Nephron (organoid): ENCODE results near the gene ACAA2.
A peak's percentile ranks its signal among the peaks of the same experiment; 100 is the strongest.

Experiments
- H3K27ac Mint-ChIP-seq, 3 experiments: 2 replicates each; pipeline ENCODE4 v1.8.0; 2020; ENCODE audit warnings: mixed read lengths in 3 of 3, mild to moderate bottlenecking in 2 of 3, moderate library complexity in 1 of 3
- H3K27me3 Mint-ChIP-seq: 2 replicates; pipeline ENCODE4 v1.8.0; 2021; ENCODE audit warnings: low read depth, mild to moderate bottlenecking, moderate library complexity, mixed read lengths
- H3K36me3 Mint-ChIP-seq: 2 replicates; pipeline ENCODE4 v1.8.0; 2020; ENCODE audit warnings: low read depth, mixed read lengths
- H3K4me1 Mint-ChIP-seq: 2 replicates; pipeline ENCODE4 v1.8.0; 2020; ENCODE audit warnings: mixed read lengths
- H3K4me3 Mint-ChIP-seq, 3 experiments: 2 replicates each; pipeline ENCODE4 v1.8.0; 2020; ENCODE audit warnings: mild to moderate bottlenecking in 3 of 3, mixed read lengths in 3 of 3, moderate library complexity in 2 of 3
- H3K9me3 Mint-ChIP-seq: 2 replicates; pipeline ENCODE4 v1.8.0; 2020; ENCODE audit warnings: mixed read lengths
- CTCF ChIP-seq, 3 experiments: fragments of 200-600 bp; sonication (generic); IDR thresholded peaks; one replicate each; pipeline ENCODE4 v1.5.0; 2021; ENCODE audit warnings: antibody characterized with exemption in 3 of 3; ENCODE audit not compliant: unreplicated experiment in 3 of 3

Gene ACAA2

GRCh38 chr18:49832221-49832647 is 18.9 kb upstream of the ACAA2 start:
- Mint-ChIP-seq H3K27me3 (no peaks in the 10 kb centered on the region), H3K27ac (peak overlapping the region in 1 of 3 experiments; percentile 64), H3K36me3 (peaks cover 38% of the 10 kb centered on the region), H3K4me1 (no peaks in the 10 kb centered on the region), H3K9me3 (peaks cover 28% of the 10 kb centered on the region), H3K4me3 (no peak overlapping the region)
- no peak for TF ChIP-seq CTCF (IDR thresholded peaks at IDR 0.05; ENCODE audit: unreplicated experiment in 3 of 3)

- H3K9me3 Mint-ChIP-seq = peaks cover 46% of the 10 kb centered on the region
- H3K27ac Mint-ChIP-seq = no peak overlapping the region
- H3K27me3 Mint-ChIP-seq = no peaks in the 10 kb centered on the region
- no peaks in the 10 kb centered on the region for H3K4me1 Mint-ChIP-seq
- H3K36me3 Mint-ChIP-seq = peaks cover 61% of the 10 kb centered on the region
- no peak overlapping the region for H3K4me3 Mint-ChIP-seq
- no peak for TF ChIP-seq CTCF (IDR thresholded peaks at IDR 0.05; ENCODE audit: unreplicated experiment in 3 of 3)
Observed at GRCh38 chr18:49827996-49828395, 14.7 kb upstream of the ACAA2 start.

GRCh38 chr18:49819823-49820671 is 6.7 kb upstream of the ACAA2 start:
- no peak for TF ChIP-seq CTCF (IDR thresholded peaks at IDR 0.05; ENCODE audit: unreplicated experiment in 3 of 3)
- H3K9me3 Mint-ChIP-seq = peaks cover 3% of the 10 kb centered on the region

GRCh38 chr18:49819071-49819662 is 5.8 kb upstream of the ACAA2 start:
- Mint-ChIP-seq H3K9me3 (no peaks in the 10 kb centered on the region), H3K36me3 (peaks cover 14% of the 10 kb centered on the region), H3K4me1 (peaks cover 11% of the 10 kb centered on the region), H3K27me3 (no peaks in the 10 kb centered on the region), H3K27ac (no peak overlapping the region), H3K4me3 (no peak overlapping the region)
- TF ChIP-seq CTCF (IDR thresholded peaks at IDR 0.05; ENCODE audit: unreplicated experiment in 3 of 3) = no peak

More at GRCh38 chr18:49819823-49820671, 6.7 kb upstream of the ACAA2 start:
- Mint-ChIP-seq H3K27me3 (no peaks in the 10 kb centered on the region), H3K4me1 (peaks cover 5% of the 10 kb centered on the region), H3K27ac (no peak overlapping the region), H3K36me3 (peaks cover 23% of the 10 kb centered on the region), H3K4me3 (no peak overlapping the region)

- Mint-ChIP-seq H3K36me3 (peaks cover 13% of the 10 kb centered on the region), H3K9me3 (no peaks in the 10 kb centered on the region), H3K4me1 (peaks cover 15% of the 10 kb centered on the region), H3K27ac (no peak overlapping the region), H3K4me3 (peak overlapping the region in 1 of 3 experiments; percentile 17), H3K27me3 (no peaks in the 10 kb centered on the region)
- no peak for TF ChIP-seq CTCF (IDR thresholded peaks at IDR 0.05; ENCODE audit: unreplicated experiment in 3 of 3)
Observed at GRCh38 chr18:49817947-49818346, 4.6 kb upstream of the ACAA2 start.
